ENCODE results near the gene BANK1.

BANK1 gene

DNA sequence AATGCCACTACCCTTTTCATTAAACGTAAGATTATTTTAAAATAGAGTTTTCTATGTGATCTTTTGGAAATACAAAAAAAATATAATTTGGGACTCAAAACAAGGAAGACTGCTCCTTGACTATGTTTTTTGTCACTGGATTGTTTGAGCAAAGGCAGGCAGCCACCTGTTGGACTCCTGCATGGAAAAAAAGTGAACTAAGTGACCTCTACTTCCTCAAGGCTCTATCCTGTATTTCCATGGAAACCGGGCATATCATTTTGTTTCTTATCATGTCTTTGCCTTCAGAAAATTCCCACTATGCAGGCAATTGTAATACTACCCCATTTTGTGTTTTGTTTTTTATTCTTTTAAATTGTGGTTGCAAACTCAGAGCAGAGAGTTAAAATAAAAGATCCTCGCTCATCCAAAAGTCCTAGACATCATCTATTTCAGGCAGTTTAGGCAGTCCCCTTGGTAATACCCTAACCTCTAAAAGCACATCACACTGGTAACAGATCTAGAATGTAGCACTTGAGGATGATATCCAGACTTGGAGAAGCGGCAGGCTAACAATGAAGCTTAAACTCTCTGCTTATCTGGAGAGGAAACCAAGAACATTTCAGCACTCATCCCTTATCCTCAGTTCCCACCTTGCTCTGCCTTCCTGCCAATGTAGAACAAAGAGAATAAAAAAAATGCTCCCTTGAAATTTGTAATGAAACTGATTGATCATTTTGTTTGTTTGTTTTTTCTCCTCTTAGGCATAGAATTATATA, 165.7 kb downstream of the BANK1 start:
- DNase-seq (ENCODE audit: low read depth in 2 of 2): no peak

DNA sequence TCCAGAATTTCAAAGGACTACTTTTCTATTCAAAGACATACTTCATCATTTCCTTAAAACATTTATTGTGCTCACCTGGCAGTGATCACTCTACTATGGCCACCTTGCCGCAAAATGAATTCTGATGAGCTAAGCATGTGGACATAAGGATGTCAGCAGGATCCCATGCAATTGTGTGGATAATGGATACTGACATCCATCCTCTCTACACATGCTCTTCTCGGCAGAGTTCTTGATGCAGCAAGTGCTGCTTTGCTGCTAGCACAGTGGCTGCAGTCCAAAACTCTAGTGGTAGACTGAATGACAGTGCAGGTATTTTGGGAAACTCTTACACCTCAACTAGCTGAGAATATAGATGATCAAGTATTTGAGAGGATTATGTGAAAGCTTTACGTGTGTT, 168.0 kb downstream of the BANK1 start:
- no peak for DNase-seq (ENCODE audit: low read depth in 2 of 2)

DNA sequence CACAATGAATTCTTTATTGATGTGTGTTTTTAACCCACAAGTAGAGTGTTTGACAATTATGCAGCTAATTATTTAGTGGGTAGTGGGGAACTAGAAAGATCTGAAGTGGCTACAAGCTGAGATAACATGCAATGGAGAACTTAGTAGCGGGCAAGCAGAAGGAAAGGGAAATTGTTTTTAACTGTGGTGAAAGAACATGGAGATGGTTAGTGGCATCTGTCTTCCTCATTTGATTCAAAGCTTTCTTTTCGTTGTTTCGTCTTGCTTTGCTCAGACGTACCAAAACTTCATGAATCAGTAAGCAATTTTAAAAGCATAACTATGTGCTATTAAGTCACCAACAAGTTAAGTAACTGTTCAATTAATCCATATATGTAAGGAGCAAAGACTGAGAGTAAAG, 169.9 kb downstream of the BANK1 start:
- DNase-seq (ENCODE audit: low read depth in 2 of 2): no peak

DNA sequence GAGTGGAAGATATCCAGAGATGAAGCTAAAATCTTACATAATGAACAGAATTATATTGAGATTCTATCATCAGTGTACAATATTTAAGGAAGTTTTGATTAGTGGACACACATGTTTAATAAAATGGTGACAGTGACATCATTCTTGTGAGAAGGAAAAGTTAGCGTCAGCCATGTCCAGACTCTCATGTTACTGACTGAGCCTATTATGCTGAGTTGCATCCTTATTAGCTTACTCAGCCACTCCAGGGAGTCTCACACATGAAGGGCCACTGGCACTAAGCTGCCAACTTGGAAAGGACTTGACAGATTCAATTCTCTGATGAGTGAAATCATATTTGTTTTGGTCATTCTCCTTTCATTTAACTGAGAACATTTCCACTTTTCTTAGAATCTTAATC, 170.6 kb downstream of the BANK1 start:
- no peak for DNase-seq (ENCODE audit: low read depth in 2 of 2)

DNA sequence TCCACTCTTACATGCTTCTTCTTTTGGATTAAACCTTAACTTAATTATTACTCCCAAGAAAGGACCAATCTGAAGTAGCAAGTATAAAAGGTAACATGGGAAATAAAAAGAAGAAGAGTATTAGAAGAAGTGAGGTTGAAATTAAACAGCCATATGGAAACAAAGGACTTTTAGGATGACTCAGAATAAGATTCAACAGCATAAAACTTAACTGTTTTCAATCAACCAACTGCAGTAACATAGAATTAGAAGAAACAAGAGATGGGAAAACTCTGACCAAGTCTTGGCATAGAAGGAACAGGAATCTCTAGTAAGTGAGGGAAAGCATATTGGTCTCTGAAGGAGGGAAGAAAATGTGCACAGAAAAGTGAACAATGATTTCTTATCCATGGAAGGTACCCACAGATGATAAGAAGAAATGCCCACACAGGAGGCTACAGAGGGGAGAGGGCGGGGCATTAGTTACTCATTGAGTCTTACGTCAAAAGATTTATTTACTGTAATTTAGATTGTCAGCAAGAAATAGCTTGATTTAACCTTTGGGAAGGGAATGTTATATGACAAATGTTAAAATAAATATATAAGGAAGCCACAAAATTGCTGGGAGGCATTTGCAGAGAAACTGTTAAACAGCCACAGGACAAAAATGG, 177.3 kb downstream of the BANK1 start:
- no peak for DNase-seq (ENCODE audit: low read depth in 2 of 2)

GRCh38 chr4:101968364-101968763, 177.8 kb downstream of the BANK1 start:
- no peak for DNase-seq (ENCODE audit: low read depth in 2 of 2)

- DNase-seq (ENCODE audit: low read depth in 2 of 2): no peak
These were observed 179.4 kb downstream of the BANK1 start for GRCh38 chr4:101969965-101970364.

DNA sequence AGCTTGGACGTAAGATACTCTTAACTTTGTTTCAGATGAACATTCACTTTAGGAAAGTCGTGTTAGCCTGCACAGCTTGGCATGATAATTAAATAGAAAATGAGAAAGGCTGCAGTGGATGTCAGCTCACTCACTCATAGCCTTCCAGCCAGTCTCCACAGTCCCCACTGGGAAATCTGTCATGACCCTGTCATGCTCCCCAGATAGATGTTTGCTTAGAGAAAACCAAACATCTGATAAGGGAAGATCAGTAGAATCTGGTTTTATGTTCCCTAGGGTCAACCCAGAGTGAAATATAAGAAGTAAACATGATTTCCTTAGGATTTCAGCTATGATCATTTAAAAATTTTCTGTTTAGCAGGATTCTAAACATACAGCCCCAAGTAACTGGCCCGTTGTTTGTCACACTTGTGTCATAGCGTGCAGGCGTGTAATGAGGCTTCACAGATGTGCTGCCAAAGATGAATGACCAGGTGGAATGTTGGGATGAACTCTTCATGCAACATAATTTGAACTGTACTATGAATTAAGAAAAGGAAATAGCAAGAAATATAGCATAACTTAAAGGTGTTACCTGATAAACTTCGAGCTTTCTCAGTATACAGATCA, 180.1 kb downstream of the BANK1 start:
- DNase-seq (ENCODE audit: low read depth in 2 of 2): no peak

DNA sequence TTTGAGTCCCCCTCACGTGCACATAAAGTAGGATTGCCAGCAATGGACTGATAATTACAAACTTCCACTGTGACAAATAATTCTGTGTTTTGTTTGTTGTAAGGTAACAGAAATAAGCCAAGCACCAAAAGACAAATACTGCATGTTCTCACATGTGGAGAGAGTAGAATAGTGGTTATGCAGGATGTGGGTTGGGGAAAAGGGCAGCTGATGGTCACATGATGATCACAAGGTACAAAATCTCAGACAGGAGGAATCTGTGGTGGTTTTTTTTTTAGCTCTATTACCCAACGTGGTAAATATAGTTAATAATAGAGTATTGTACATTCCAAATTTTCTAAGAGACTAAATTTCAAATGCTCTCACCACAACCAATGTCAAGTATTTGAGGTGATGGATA, 182.3 kb downstream of the BANK1 start:
- no peak for DNase-seq (ENCODE audit: low read depth in 2 of 2)

DNA sequence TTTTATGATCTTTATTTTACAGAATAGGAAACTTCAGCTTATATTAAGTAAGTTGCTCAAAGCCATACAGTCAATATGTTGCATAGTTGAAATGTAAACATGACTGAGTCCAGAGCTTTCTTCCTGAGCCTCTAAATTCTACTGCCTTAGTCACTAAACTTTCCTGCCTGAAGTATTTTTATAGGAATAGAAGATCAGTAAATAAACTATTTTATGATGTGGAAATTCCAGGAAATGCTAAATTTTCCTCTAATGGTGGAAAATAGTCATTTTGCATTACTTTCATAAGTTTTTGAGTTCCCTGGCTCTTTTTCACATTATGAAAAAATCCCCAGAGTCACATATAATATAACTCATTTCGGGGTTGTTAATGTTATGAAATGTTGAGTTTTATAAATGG, 182.8 kb downstream of the BANK1 start:
- no peak for DNase-seq (ENCODE audit: low read depth in 2 of 2)

- DNase-seq (ENCODE audit: low read depth in 2 of 2): no peak
These were observed 186.5 kb downstream of the BANK1 start for GRCh38 chr4:101977076-101977475.

DNA sequence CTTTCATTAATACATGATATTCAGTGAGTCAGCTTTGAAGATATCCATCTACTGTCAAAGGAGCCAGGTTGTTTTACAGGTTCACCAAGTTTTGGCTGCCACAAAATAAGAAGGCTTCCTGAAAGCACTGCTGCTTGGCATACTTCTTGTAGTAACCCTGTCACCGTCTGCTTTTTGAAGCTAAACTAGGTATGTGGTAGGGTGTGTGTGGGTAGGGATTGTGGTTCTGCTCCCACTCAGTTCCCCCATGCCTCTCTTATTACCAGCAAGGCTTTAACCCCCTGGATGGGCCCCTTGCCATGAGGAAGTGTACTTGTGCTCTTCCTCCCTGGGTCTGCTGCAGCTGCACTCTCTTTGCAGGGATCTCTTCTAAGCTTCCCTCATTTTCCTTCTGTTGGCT, 191.2 kb downstream of the BANK1 start:
- no peak for DNase-seq (ENCODE audit: low read depth in 2 of 2)

GRCh38 chr4:101983835-101984234, 193.3 kb downstream of the BANK1 start:
- no peak for DNase-seq (ENCODE audit: low read depth in 2 of 2)

GRCh38 chr4:101987623-101988243, 197.2 kb downstream of the BANK1 start:
- no peak for DNase-seq (ENCODE audit: low read depth in 2 of 2)

GRCh38 chr4:101989551-101989950, 199.0 kb downstream of the BANK1 start:
- no peak for DNase-seq (ENCODE audit: low read depth in 2 of 2)

- no peak for DNase-seq (ENCODE audit: low read depth in 2 of 2)
These were observed 201.9 kb downstream of the BANK1 start for GRCh38 chr4:101992446-101992845.

GRCh38 chr4:101993002-101993841, 202.7 kb downstream of the BANK1 start:
- no peak for DNase-seq (ENCODE audit: low read depth in 2 of 2)

- DNase-seq (ENCODE audit: low read depth in 2 of 2): no peak
These were observed 203.6 kb downstream of the BANK1 start for GRCh38 chr4:101993842-101994775.

DNA sequence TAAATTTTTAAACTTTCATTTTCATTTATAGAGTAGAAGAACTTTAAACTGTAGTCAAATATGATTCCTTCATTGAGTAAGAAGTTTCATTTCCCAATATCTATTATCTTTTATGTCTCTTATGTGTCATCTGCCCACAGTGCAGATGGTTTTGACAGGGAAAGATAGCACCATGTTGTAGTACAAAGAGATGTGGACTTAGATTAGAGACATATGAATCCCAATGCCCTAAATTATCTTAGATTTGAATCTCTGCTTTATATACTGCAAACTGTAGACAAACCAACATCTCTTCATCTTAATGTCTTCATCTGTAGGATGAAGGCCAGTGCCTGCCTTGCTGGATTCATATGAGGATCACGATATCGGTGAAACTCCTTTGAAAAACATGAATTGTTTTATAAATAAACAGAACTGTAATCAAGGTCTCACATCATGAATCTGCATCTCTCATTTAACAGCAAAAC, 217.5 kb downstream of the BANK1 start:
- no peak for DNase-seq (ENCODE audit: low read depth in 2 of 2)

DNA sequence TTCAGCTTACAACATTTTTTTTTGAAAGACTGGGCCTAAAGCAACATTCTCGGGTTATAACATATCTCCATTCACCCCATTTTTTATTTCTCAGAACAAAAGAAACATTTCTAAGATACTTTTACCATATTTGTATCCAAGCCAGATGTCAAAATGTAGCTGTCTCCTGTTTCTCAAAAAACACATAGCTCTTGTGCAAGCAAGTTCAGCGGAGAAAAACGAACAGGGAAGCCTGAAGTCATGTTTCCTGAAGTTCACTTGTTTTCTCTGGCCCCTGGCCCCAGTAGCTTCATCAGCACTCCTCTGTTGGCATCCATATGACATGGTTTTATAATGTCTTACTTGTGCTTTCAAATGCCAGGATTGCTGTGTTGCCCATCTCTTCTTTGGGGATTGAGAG, 218.2 kb downstream of the BANK1 start:
- no peak for DNase-seq (ENCODE audit: low read depth in 2 of 2)

DNA sequence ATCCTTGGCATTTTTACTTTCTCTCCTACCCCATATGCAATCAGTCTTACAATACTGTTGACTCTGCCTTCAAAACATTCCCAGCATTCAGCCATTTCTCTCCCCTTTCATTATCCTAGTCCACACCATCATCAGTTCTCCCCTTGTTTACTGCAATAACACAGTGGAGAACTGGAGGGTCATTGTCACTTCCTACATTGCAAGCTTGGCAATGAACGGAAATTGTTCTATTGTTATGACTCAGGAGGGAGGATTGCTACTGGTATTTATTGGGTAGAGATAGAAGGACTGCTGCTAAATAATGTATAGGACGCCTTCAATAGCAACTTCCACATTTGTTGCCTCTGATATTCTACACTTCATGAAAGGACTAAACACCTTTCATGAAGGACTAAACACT, 231.8 kb downstream of the BANK1 start:
- no peak for DNase-seq (ENCODE audit: low read depth in 2 of 2)

Data from stimulated activated CD4-positive, alpha-beta T cell treated with anti-CD3 and anti-CD28 coated beads, Interleukin-1b, Interleukin-23, amount 100 ng/mL, for 4 hours (primary cell).